Skeletal muscle cell (primary cell): Measurements from ENCODE around the gene STX1B.

Experiments used
- DNase-seq: peaks from one replicate; pipeline ENCODE4 v3.0.0-alpha.2; 2010; ENCODE audit warnings: low read depth
- H3K4me3 ChIP-seq: 2 replicates; pipeline ENCODE4 v1.5.1; 2011; ENCODE audit warnings: low read depth, mild to moderate bottlenecking, control low read depth, low read length, moderate library complexity

STX1B gene

GRCh38 chr16:31010585-31011325, at the start of gene STX1B:
STX1B (minus strand) TSS chr16:31010638; CDS start chr16:31010396, 242 bp downstream.
- H3K4me3 ChIP-seq = peak within 1 kb of the TSS; percentile 52
- no peak for DNase-seq

GRCh38 chr16:31055613-31056012, 45.2 kb upstream of the STX1B start:
- H3K4me3 ChIP-seq = no peak overlapping the region

GRCh38 chr16:31052114-31052513, 41.7 kb upstream of the STX1B start:
- DNase-seq = peak; percentile 88
- H3K4me3 ChIP-seq = no peak overlapping the region

More at GRCh38 chr16:31055613-31056012, 45.2 kb upstream of the STX1B start:
- no peak for DNase-seq

GRCh38 chr16:31050280-31051030, 40.0 kb upstream of the STX1B start:
- H3K4me3 ChIP-seq = no peak overlapping the region
- no peak for DNase-seq

- no peak for DNase-seq
Observed at GRCh38 chr16:31043898-31044481, 33.6 kb upstream of the STX1B start.

GRCh38 chr16:31043352-31043751, 32.9 kb upstream of the STX1B start:
- H3K4me3 ChIP-seq = no peak overlapping the region
- no peak for DNase-seq

More at GRCh38 chr16:31043898-31044481, 33.6 kb upstream of the STX1B start:
- no peak overlapping the region for H3K4me3 ChIP-seq

GRCh38 chr16:31042866-31043265, 32.4 kb upstream of the STX1B start:
- DNase-seq = no peak
- H3K4me3 ChIP-seq = no peak overlapping the region

- H3K4me3 ChIP-seq = no peak overlapping the region
- no peak for DNase-seq
Observed at GRCh38 chr16:31038993-31039392, 28.6 kb upstream of the STX1B start.

GRCh38 chr16:31036691-31037090, 26.3 kb upstream of the STX1B start:
- no peak for DNase-seq
- no peak overlapping the region for H3K4me3 ChIP-seq

GRCh38 chr16:31033709-31034492, 23.5 kb upstream of the STX1B start:
- peak overlapping the region; percentile 98 for H3K4me3 ChIP-seq
- peak; percentile 34 for DNase-seq

GRCh38 chr16:31032736-31033708, 22.6 kb upstream of the STX1B start, which contains the start of gene STX4:
STX4 (plus strand) TSS chr16:31033558; CDS start chr16:31033806, 248 bp downstream.
- peak; percentile 84 for DNase-seq
- peak within 1 kb of the TSS; percentile 98 for H3K4me3 ChIP-seq

GRCh38 chr16:31031276-31031675, 20.8 kb upstream of the STX1B start:
- DNase-seq = no peak

GRCh38 chr16:31029272-31029671, 18.8 kb upstream of the STX1B start:
- DNase-seq = no peak
- H3K4me3 ChIP-seq = no peak overlapping the region

More at GRCh38 chr16:31031276-31031675, 20.8 kb upstream of the STX1B start:
- no peak overlapping the region for H3K4me3 ChIP-seq

- DNase-seq = no peak
- no peak overlapping the region for H3K4me3 ChIP-seq
Observed at GRCh38 chr16:31025339-31025738, 14.9 kb upstream of the STX1B start.

GRCh38 chr16:31023627-31024226, 13.3 kb upstream of the STX1B start:
- H3K4me3 ChIP-seq = no peak overlapping the region
- no peak for DNase-seq

- DNase-seq = no peak
Observed at GRCh38 chr16:31023252-31023602, 12.8 kb upstream of the STX1B start.

GRCh38 chr16:31022544-31023251, 12.3 kb upstream of the STX1B start:
- H3K4me3 ChIP-seq = no peak overlapping the region
- no peak for DNase-seq

More at GRCh38 chr16:31023252-31023602, 12.8 kb upstream of the STX1B start:
- H3K4me3 ChIP-seq = no peak overlapping the region
